Measurements from ENCODE around the gene MKKS.
"Not testable (repeated sequence)": the region's sequence is repeated elsewhere in the genome, so short reads cannot be mapped to it uniquely, and the experiment has no call there.

MKKS gene

DNA sequence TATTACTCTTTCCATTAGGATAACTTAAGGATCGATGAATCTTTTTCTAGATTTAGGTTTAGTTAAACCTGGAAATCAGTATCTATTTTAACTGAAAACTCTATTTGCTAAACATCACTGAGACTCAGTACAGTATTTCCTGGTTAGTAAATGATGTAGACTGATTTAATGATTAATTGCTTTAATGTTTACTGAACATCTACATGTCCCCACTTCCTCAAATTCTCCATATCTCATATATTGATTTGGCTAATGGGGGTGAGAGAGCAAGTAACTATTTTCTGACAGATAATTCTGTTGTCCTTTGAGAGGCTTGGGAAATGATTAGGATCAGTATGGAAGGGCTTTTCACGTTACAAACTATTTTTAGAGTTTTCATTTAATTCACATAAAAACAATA, 10.3 kb downstream of the MKKS start:
- peaks cover 5 to 18% of the 10 kb centered on the region in 2 donors for H3K36me3 ChIP-seq (ENCODE audit: control insufficient read depth in 1 of 2, insufficient read depth in 2 of 2, low read length in 2 of 2)
- peaks cover 0 to 11% of the 10 kb centered on the region in 2 donors for H3K4me1 ChIP-seq (ENCODE audit: control insufficient read depth in 1 of 2, insufficient read depth in 2 of 2, low read length in 2 of 2)
- H3K27ac ChIP-seq (ENCODE audit: low read depth, low read length), result no peak overlapping the region
- no peaks in the 10 kb centered on the region for H3K9me3 ChIP-seq (ENCODE audit: control insufficient read depth in 1 of 2, low read length in 2 of 2)
- H3K27me3 ChIP-seq (ENCODE audit: control insufficient read depth in 1 of 2, insufficient read depth in 2 of 2, low read length in 2 of 2), result no peaks in the 10 kb centered on the region
- H3K9ac ChIP-seq (ENCODE audit: low read depth in 1 of 2, low read length in 2 of 2), result no peak overlapping the region
- no peak overlapping the region for H3K4me3 ChIP-seq (ENCODE audit: low read depth in 1 of 2, low read length in 2 of 2)

DNA sequence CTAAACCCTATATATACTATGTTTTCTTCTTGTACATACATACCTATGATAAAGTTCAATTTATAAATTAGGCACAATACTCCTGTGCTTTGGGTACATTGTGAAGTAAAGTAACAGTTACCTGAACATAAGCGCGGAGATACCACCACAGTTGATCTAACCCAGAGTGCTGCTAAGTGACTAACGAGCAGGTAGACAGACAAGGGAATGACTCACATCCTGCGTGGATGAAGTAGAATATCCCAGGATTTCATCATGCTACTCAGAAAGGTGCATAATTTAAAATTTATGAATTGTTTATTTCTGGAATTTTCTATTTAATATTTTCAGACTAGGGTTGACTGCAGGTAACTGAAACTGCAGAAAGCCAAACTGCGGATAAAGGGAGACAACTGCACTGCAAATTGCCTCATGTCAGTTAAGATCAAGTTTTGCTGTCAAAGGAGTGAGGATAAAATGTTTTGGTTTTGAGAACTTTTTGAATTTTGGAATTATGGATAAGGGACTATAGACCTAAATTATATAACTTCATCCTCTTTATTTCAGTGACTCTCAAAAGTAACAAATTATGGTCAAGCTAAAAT, 14.4 kb downstream of the MKKS start:
- H3K9ac ChIP-seq (ENCODE audit: low read depth in 1 of 2, low read length in 2 of 2), result no peak overlapping the region
- no peak overlapping the region for H3K27ac ChIP-seq (ENCODE audit: low read depth, low read length)
- H3K9me3 ChIP-seq (ENCODE audit: control insufficient read depth in 1 of 2, low read length in 2 of 2), result no peaks in the 10 kb centered on the region
- H3K4me3 ChIP-seq (ENCODE audit: low read depth in 1 of 2, low read length in 2 of 2), result no peak overlapping the region
- H3K36me3 ChIP-seq (ENCODE audit: control insufficient read depth in 1 of 2, insufficient read depth in 2 of 2, low read length in 2 of 2), result peaks cover 10 to 27% of the 10 kb centered on the region in 2 donors
- H3K27me3 ChIP-seq (ENCODE audit: control insufficient read depth in 1 of 2, insufficient read depth in 2 of 2, low read length in 2 of 2), result no peaks in the 10 kb centered on the region
- peaks cover 3 to 7% of the 10 kb centered on the region in 2 donors for H3K4me1 ChIP-seq (ENCODE audit: control insufficient read depth in 1 of 2, insufficient read depth in 2 of 2, low read length in 2 of 2)

DNA sequence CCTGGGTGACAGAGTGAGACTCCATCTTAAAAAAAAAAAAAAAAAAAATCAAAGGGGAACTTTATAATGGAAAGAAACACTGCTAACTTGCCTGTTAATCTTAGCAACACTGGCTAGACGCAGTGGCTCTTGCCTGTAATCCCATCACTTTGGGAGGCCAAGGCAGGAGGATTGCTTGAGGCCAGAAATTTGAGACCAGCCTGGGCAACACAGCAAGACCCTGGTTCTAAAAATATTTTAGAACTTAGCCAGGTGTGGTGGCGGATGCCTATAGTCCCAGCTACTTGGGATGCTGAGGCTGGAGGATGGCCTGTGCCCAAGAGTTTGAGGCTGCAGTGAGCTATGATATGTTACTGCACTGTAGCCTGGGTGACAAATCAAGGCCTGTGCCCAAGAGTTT, 16.8 kb downstream of the MKKS start:
- H3K9ac ChIP-seq (ENCODE audit: low read depth in 1 of 2, low read length in 2 of 2); H3K27me3 ChIP-seq (ENCODE audit: control insufficient read depth in 1 of 2, insufficient read depth in 2 of 2, low read length in 2 of 2); H3K27ac ChIP-seq (ENCODE audit: low read depth, low read length); H3K4me3 ChIP-seq (ENCODE audit: low read depth in 1 of 2, low read length in 2 of 2); H3K9me3 ChIP-seq (ENCODE audit: control insufficient read depth in 1 of 2, low read length in 2 of 2); H3K4me1 ChIP-seq (ENCODE audit: control insufficient read depth in 1 of 2, insufficient read depth in 2 of 2, low read length in 2 of 2): not testable (repeated sequence)
- peaks cover 10 to 39% of the 10 kb centered on the region in 2 donors for H3K36me3 ChIP-seq (ENCODE audit: control insufficient read depth in 1 of 2, insufficient read depth in 2 of 2, low read length in 2 of 2)

DNA sequence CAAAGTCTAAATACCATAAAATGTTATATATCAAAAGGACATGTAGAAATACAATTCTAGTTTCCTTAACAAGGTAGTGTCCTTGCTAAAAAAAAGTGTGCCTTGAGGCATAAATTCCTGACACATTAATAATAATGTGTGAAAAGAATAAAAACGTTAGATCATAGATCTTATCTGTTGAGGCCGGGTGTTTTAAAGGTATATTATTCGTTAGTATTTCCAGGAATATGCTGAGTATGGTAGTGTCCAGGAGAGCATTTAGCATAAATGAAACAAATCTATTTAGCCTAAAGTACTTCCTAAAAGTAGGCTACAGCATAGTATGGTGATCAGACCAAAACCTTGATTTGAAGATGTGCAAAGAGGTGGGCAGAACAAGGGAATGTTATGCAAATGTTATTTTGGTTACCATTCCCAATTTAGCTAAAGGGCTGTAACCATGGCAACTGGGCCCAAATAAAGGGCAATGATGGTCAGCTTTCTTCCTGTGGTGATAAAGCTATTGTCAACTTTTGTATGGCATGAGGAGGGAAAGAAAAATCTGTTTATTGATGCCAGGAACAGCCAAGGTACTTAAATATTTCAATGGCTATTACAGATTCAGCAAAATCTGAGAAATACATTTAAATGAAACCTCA, 18.9 kb downstream of the MKKS start:
- Histone ChIP-seq H3K27ac (ENCODE audit: low read depth, low read length) (no peak overlapping the region), H3K27me3 (ENCODE audit: control insufficient read depth in 1 of 2, insufficient read depth in 2 of 2, low read length in 2 of 2) (no peaks in the 10 kb centered on the region), H3K9me3 (ENCODE audit: control insufficient read depth in 1 of 2, low read length in 2 of 2) (no peaks in the 10 kb centered on the region), H3K4me1 (ENCODE audit: control insufficient read depth in 1 of 2, insufficient read depth in 2 of 2, low read length in 2 of 2) (peaks cover 3 to 7% of the 10 kb centered on the region in 2 donors), H3K36me3 (ENCODE audit: control insufficient read depth in 1 of 2, insufficient read depth in 2 of 2, low read length in 2 of 2) (peaks cover 6 to 34% of the 10 kb centered on the region in 2 donors), H3K4me3 (ENCODE audit: low read depth in 1 of 2, low read length in 2 of 2) (no peak overlapping the region), H3K9ac (ENCODE audit: low read depth in 1 of 2, low read length in 2 of 2) (no peak overlapping the region)

DNA sequence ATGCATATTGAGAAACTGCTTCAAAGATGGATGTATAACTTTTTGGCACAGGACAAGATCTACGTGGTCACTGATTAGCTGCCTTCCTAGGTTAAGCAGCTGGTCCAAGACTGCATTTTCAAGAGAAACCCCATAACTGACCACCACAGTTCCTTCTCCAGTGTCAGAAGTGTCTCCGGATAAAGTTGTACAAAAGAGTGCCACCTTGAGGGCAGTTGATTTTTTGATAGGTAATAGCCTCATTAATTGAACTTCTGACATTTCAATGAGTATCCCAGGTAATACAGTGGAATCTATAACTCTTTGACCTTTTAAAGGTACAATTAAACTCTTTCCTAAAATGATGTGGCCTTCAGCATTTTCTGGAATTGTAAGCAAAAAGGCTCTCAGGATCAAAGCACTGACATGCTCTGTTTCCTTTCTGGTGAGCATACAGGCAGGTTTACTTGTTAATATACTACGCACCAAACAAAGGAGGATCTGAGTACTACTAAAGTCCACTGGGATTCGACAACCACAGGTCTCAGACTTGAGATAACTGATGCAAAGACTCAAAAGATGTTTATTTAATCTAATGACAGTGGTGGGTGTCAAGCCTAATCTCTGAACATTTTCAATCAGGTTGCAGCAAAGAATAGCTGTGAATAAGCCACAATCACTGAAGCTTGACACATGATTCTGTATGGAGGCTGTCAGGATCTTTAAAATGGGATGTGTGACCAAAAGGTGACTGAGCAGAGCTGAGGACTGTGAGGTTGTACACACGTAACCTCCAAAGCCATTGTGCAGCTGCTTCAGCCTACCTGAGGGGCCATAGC, 21.2 kb downstream of the MKKS start:
- no peak overlapping the region for H3K9ac ChIP-seq (ENCODE audit: low read depth in 1 of 2, low read length in 2 of 2)
- H3K27ac ChIP-seq (ENCODE audit: low read depth, low read length), result no peak overlapping the region
- no peaks in the 10 kb centered on the region for H3K9me3 ChIP-seq (ENCODE audit: control insufficient read depth in 1 of 2, low read length in 2 of 2)
- H3K36me3 ChIP-seq (ENCODE audit: control insufficient read depth in 1 of 2, insufficient read depth in 2 of 2, low read length in 2 of 2), result peaks cover 5 to 24% of the 10 kb centered on the region in 2 donors
- peaks cover 3 to 7% of the 10 kb centered on the region in 2 donors for H3K4me1 ChIP-seq (ENCODE audit: control insufficient read depth in 1 of 2, insufficient read depth in 2 of 2, low read length in 2 of 2)
- no peak overlapping the region for H3K4me3 ChIP-seq (ENCODE audit: low read depth in 1 of 2, low read length in 2 of 2)
- H3K27me3 ChIP-seq (ENCODE audit: control insufficient read depth in 1 of 2, insufficient read depth in 2 of 2, low read length in 2 of 2), result no peaks in the 10 kb centered on the region

DNA sequence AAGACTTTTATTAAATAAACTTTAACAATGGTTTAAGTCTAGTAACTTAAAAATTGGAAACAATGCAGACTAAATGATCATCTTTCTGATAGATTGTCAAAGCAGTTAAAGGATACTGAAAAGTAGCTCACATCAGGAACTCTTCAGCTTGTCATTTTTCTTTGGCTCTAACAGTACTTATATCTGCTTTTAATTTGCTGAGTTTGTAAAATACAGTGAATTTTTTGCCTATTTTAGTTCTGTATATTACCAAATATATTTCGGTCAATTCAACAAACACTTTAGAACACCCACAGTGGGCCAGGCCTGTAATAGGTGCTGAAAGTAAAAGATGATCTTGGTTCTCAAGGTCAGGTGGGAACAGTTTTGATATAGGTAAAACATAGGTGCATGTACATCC, 22.3 kb downstream of the MKKS start:
- peaks cover 3 to 7% of the 10 kb centered on the region in 2 donors for H3K4me1 ChIP-seq (ENCODE audit: control insufficient read depth in 1 of 2, insufficient read depth in 2 of 2, low read length in 2 of 2)

DNA sequence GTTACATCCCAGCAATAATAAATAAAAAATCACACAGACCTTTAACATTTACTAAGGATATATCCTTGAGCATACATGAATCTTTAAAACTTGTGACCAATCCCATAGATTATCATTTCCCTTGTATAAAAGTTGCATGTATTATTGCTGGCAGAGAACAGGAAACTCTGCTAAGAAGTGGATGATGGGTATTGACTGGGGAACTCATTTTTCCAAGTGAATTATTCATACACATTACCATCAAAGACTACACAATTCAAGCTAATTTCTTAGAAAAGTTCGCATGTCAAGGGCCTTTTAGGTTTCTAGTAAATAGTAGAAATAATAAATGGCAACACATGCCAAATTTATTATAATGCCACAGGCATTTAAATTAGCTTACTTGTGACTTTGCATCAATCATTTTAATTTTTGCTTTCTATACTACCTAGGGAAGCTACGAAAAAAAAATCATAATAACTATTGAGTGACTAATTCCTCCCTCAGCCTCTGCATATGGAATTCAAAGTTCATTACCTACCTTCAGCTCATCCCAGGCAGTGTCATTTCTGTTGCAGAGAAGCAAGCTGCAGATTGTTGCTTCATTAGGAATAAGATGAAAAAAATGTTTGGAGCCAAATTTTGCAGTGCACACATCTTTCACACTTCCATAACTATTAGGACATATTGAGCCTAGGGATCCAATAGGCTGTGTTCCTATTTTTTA, 25.8 kb downstream of the MKKS start:
- no peaks in the 10 kb centered on the region for H3K9me3 ChIP-seq (ENCODE audit: control insufficient read depth in 1 of 2, low read length in 2 of 2)
- H3K4me3 ChIP-seq (ENCODE audit: low read depth in 1 of 2, low read length in 2 of 2), result no peak overlapping the region
- H3K27me3 ChIP-seq (ENCODE audit: control insufficient read depth in 1 of 2, insufficient read depth in 2 of 2, low read length in 2 of 2), result no peaks in the 10 kb centered on the region
- H3K36me3 ChIP-seq (ENCODE audit: control insufficient read depth in 1 of 2, insufficient read depth in 2 of 2, low read length in 2 of 2), result peaks cover 17 to 40% of the 10 kb centered on the region in 2 donors
- no peak overlapping the region for H3K27ac ChIP-seq (ENCODE audit: low read depth, low read length)
- H3K4me1 ChIP-seq (ENCODE audit: control insufficient read depth in 1 of 2, insufficient read depth in 2 of 2, low read length in 2 of 2), result no peaks in the 10 kb centered on the region
- no peak overlapping the region for H3K9ac ChIP-seq (ENCODE audit: low read depth in 1 of 2, low read length in 2 of 2)

More for the DNA sequence above, 22.3 kb downstream of the MKKS start:
- H3K36me3 ChIP-seq (ENCODE audit: control insufficient read depth in 1 of 2, insufficient read depth in 2 of 2, low read length in 2 of 2), result peaks cover 7 to 25% of the 10 kb centered on the region in 2 donors
- no peak overlapping the region for H3K27ac ChIP-seq (ENCODE audit: low read depth, low read length)
- no peaks in the 10 kb centered on the region for H3K27me3 ChIP-seq (ENCODE audit: control insufficient read depth in 1 of 2, insufficient read depth in 2 of 2, low read length in 2 of 2)
- H3K9me3 ChIP-seq (ENCODE audit: control insufficient read depth in 1 of 2, low read length in 2 of 2), result no peaks in the 10 kb centered on the region
- no peak overlapping the region for H3K4me3 ChIP-seq (ENCODE audit: low read depth in 1 of 2, low read length in 2 of 2)
- H3K9ac ChIP-seq (ENCODE audit: low read depth in 1 of 2, low read length in 2 of 2), result no peak overlapping the region

DNA sequence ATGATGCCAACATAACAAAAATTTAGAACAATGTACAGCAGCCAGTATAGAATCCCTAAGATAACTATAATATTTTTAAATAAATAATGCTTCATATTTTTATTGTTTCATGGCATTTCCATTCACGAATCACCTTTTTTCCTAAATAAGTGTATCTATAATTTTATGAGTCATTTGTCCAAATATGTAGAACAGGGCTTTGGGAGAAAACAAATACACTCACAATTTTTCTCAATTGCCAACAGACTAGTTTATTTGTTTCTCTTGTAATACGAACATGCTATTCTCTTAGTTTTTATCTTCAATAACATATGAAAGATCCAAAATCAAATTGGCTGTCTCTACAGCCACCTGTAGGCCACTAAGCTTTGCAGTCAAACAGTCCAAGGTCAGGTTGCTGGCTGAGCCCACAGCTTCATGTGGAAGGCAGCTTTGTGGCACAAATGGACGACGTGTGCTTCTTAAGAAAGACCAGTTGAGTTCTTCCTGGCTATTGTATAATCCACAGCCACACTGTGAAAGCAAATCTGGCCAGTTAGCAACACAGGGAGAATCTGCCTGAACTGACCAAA, 29.0 kb downstream of the MKKS start:
- Histone ChIP-seq H3K36me3 (ENCODE audit: control insufficient read depth in 1 of 2, insufficient read depth in 2 of 2, low read length in 2 of 2) (peaks cover 17 to 28% of the 10 kb centered on the region in 2 donors), H3K27ac (ENCODE audit: low read depth, low read length) (no peak overlapping the region)

DNA sequence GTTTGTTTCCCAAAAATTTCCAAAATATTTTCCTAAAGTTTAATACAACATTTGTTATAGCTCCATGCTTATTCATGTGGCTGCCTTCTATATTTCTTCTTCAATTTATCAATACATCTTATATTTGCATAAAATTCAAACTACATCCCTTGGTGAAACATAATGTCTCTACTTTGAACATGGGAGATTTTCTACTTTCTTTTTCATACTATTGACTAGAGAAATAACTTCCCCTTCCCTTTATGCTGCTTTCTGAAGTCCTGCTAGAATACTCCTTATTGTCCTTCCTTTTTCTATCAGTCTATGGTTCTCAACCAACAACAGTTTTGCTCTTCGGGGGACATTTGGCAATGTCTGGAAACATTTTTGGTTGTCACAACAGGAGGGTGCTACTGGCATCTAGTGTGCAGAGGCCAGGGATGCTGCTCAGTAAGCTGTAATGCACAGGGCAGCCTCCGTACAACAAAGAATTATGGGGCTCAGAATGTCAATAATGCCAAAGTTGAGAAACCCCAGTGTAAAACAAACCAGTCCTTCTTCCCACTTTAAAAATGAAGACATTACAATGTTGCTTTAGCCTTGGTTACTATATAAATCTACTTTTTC, 29.9 kb downstream of the MKKS start:
- Histone ChIP-seq H3K9ac (ENCODE audit: low read depth in 1 of 2, low read length in 2 of 2) (no peak overlapping the region), H3K36me3 (ENCODE audit: control insufficient read depth in 1 of 2, insufficient read depth in 2 of 2, low read length in 2 of 2) (peaks cover 17 to 28% of the 10 kb centered on the region in 2 donors), H3K4me1 (ENCODE audit: control insufficient read depth in 1 of 2, insufficient read depth in 2 of 2, low read length in 2 of 2) (no peaks in the 10 kb centered on the region), H3K9me3 (ENCODE audit: control insufficient read depth in 1 of 2, low read length in 2 of 2) (no peaks in the 10 kb centered on the region), H3K27ac (ENCODE audit: low read depth, low read length) (no peak overlapping the region), H3K27me3 (ENCODE audit: control insufficient read depth in 1 of 2, insufficient read depth in 2 of 2, low read length in 2 of 2) (no peaks in the 10 kb centered on the region), H3K4me3 (ENCODE audit: low read depth in 1 of 2, low read length in 2 of 2) (no peak overlapping the region)

More for the DNA sequence above, 29.0 kb downstream of the MKKS start:
- no peak overlapping the region for H3K4me3 ChIP-seq (ENCODE audit: low read depth in 1 of 2, low read length in 2 of 2)
- no peaks in the 10 kb centered on the region for H3K9me3 ChIP-seq (ENCODE audit: control insufficient read depth in 1 of 2, low read length in 2 of 2)
- H3K4me1 ChIP-seq (ENCODE audit: control insufficient read depth in 1 of 2, insufficient read depth in 2 of 2, low read length in 2 of 2), result no peaks in the 10 kb centered on the region
- H3K9ac ChIP-seq (ENCODE audit: low read depth in 1 of 2, low read length in 2 of 2), result no peak overlapping the region
- H3K27me3 ChIP-seq (ENCODE audit: control insufficient read depth in 1 of 2, insufficient read depth in 2 of 2, low read length in 2 of 2), result no peaks in the 10 kb centered on the region
